H1 (cell line): ENCODE measurements around the gene HIBCH. TPM values are rescaled to one million over a fixed set of nuclear protein-coding genes. Genes with fewer than 3 reads are reported as not detected.

ENCODE experiments used
- E2F6 ChIP-seq: IDR thresholded peaks from 2 replicates; pipeline ENCODE4 v1.6.1; 2012; ENCODE audit warnings: inconsistent platforms
- GABPA ChIP-seq: IDR thresholded peaks from 2 replicates; pipeline ENCODE4 v1.6.1; 2011; ENCODE audit warnings: mild to moderate bottlenecking, low read length, moderate library complexity, borderline replicate concordance; ENCODE audit not compliant: insufficient read depth
- KDM1A ChIP-seq: fragments of 200-600, 300-600 bp; sonication (generic); IDR thresholded peaks from 2 replicates; pipeline ENCODE4 v1.7.1; 2016; ENCODE audit warnings: mild to moderate bottlenecking, low read length, borderline replicate concordance
- MAFK ChIP-seq: IDR thresholded peaks from 2 replicates; pipeline ENCODE4 v1.6.1; 2012; ENCODE audit warnings: low read depth, mild to moderate bottlenecking, improper control_type of control experiment, low read length
- SP2 ChIP-seq: IDR thresholded peaks from 2 replicates; pipeline ENCODE4 v1.6.1; 2012; ENCODE audit warnings: mild to moderate bottlenecking, low read length, inconsistent platforms
- TCF12 ChIP-seq: IDR thresholded peaks from 2 replicates; pipeline ENCODE4 v1.6.1; 2011; ENCODE audit warnings: low read depth, mild to moderate bottlenecking, low read length
- polyA plus RNA-seq, 7 experiments: library from polyadenylated mRNA; depleted of rRNA in 3 of 7; stranded (reverse) in 5 of 7; unstranded in 2 of 7; fragments of >200 nt in 5 of 7; fragments of 200-250 nt in 2 of 7; gene quantifications; 1 replicate in 5 of 7; 2 replicates in 1 of 7; 4 replicates in 1 of 7; pipeline versions ENCODE4 v1.2.1 to v1.2.3, GENCODE V29; 2011 to 2013; ENCODE audit warnings: missing spikeins in 2 of 7, mixed read lengths in 2 of 7
- total RNA-seq: library from RNA; stranded (reverse); fragmentation: NEBNext Ultra II Directional; extraction: Animal tissue kit (Norgen Biotek cat#: 25700); gene quantifications from 2 replicates; pipeline ENCODE4 v1.2.1, GENCODE V29; 2021
- TF ChIP-seq, protein P1 (sequence below): fragments of 300-600 bp; sonication (generic); IDR thresholded peaks from 2 replicates; pipeline ENCODE4 v1.7.1; 2012; ENCODE audit warnings: low read length, moderate library complexity, mild to moderate bottlenecking, inconsistent platforms; ENCODE audit not compliant: insufficient replicate concordance

Gene HIBCH
- total and polyA plus RNA-seq, 2 of the 8 experiments (the other 6 are each of a cell fraction or from before 2014, with no cell fraction given), result 7.5 to 31.8 TPM

GRCh38 chr2:190333928-190334327 lies 14.3 kb upstream of the HIBCH start (continued):
- TF ChIP-seq, protein P1, sequence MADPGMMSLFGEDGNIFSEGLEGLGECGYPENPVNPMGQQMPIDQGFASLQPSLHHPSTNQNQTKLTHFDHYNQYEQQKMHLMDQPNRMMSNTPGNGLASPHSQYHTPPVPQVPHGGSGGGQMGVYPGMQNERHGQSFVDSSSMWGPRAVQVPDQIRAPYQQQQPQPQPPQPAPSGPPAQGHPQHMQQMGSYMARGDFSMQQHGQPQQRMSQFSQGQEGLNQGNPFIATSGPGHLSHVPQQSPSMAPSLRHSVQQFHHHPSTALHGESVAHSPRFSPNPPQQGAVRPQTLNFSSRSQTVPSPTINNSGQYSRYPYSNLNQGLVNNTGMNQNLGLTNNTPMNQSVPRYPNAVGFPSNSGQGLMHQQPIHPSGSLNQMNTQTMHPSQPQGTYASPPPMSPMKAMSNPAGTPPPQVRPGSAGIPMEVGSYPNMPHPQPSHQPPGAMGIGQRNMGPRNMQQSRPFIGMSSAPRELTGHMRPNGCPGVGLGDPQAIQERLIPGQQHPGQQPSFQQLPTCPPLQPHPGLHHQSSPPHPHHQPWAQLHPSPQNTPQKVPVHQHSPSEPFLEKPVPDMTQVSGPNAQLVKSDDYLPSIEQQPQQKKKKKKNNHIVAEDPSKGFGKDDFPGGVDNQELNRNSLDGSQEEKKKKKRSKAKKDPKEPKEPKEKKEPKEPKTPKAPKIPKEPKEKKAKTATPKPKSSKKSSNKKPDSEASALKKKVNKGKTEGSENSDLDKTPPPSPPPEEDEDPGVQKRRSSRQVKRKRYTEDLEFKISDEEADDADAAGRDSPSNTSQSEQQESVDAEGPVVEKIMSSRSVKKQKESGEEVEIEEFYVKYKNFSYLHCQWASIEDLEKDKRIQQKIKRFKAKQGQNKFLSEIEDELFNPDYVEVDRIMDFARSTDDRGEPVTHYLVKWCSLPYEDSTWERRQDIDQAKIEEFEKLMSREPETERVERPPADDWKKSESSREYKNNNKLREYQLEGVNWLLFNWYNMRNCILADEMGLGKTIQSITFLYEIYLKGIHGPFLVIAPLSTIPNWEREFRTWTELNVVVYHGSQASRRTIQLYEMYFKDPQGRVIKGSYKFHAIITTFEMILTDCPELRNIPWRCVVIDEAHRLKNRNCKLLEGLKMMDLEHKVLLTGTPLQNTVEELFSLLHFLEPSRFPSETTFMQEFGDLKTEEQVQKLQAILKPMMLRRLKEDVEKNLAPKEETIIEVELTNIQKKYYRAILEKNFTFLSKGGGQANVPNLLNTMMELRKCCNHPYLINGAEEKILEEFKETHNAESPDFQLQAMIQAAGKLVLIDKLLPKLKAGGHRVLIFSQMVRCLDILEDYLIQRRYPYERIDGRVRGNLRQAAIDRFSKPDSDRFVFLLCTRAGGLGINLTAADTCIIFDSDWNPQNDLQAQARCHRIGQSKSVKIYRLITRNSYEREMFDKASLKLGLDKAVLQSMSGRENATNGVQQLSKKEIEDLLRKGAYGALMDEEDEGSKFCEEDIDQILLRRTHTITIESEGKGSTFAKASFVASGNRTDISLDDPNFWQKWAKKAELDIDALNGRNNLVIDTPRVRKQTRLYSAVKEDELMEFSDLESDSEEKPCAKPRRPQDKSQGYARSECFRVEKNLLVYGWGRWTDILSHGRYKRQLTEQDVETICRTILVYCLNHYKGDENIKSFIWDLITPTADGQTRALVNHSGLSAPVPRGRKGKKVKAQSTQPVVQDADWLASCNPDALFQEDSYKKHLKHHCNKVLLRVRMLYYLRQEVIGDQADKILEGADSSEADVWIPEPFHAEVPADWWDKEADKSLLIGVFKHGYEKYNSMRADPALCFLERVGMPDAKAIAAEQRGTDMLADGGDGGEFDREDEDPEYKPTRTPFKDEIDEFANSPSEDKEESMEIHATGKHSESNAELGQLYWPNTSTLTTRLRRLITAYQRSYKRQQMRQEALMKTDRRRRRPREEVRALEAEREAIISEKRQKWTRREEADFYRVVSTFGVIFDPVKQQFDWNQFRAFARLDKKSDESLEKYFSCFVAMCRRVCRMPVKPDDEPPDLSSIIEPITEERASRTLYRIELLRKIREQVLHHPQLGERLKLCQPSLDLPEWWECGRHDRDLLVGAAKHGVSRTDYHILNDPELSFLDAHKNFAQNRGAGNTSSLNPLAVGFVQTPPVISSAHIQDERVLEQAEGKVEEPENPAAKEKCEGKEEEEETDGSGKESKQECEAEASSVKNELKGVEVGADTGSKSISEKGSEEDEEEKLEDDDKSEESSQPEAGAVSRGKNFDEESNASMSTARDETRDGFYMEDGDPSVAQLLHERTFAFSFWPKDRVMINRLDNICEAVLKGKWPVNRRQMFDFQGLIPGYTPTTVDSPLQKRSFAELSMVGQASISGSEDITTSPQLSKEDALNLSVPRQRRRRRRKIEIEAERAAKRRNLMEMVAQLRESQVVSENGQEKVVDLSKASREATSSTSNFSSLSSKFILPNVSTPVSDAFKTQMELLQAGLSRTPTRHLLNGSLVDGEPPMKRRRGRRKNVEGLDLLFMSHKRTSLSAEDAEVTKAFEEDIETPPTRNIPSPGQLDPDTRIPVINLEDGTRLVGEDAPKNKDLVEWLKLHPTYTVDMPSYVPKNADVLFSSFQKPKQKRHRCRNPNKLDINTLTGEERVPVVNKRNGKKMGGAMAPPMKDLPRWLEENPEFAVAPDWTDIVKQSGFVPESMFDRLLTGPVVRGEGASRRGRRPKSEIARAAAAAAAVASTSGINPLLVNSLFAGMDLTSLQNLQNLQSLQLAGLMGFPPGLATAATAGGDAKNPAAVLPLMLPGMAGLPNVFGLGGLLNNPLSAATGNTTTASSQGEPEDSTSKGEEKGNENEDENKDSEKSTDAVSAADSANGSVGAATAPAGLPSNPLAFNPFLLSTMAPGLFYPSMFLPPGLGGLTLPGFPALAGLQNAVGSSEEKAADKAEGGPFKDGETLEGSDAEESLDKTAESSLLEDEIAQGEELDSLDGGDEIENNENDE, result no peak
- TF ChIP-seq TCF12, result no peak
- TF ChIP-seq MAFK, result no peak
- TF ChIP-seq KDM1A, result no peak
- no peak for TF ChIP-seq SP2
- no peak for TF ChIP-seq GABPA
- TF ChIP-seq E2F6, result no peak
